Panc1 (cell line): ENCODE data around the gene DNAH3.

ENCODE experiments used
- CTCF ChIP-seq: fragments of 450-650 bp; IDR thresholded peaks from 2 replicates; pipeline ENCODE4 v1.5.1; 2017; ENCODE audit warnings: mild to moderate bottlenecking
- POLR2AphosphoS5 ChIP-seq: IDR thresholded peaks from 2 replicates; pipeline ENCODE4 v1.6.1; 2012; ENCODE audit warnings: mild to moderate bottlenecking, low read depth, low read length, moderate library complexity
- REST ChIP-seq, 2 experiments: IDR thresholded peaks; 2 replicates each; pipeline ENCODE4 v1.6.1; 2011 to 2012; ENCODE audit warnings: low read depth in 2 of 2, control low read depth in 1 of 2, low read length in 1 of 2, mild to moderate bottlenecking in 1 of 2, moderate library complexity in 1 of 2; ENCODE audit not compliant: insufficient read depth in 1 of 2
- SIN3A ChIP-seq: IDR thresholded peaks from 2 replicates; pipeline ENCODE4 v1.6.1; 2012; ENCODE audit warnings: low read depth, mild to moderate bottlenecking, low read length, moderate library complexity, borderline replicate concordance; ENCODE audit not compliant: insufficient read depth
- TCF7L2 ChIP-seq: IDR thresholded peaks from 2 replicates; pipeline ENCODE4 v1.6.1; 2011; ENCODE audit warnings: mild to moderate bottlenecking, low read depth, low read length, inconsistent platforms

GRCh38 chr16:21189311-21189710 lies 38.7 kb upstream of the DNAH3 start:
- TF ChIP-seq TCF7L2, result no peak
- TF ChIP-seq CTCF, result no peak
- no peak for TF ChIP-seq POLR2AphosphoS5
- no peak for TF ChIP-seq SIN3A
- TF ChIP-seq REST (IDR thresholded peaks at IDR 0.05; ENCODE audit: insufficient read depth in 1 of 2, low read depth in 2 of 2, low read length in 1 of 2), result no peak
